SK-N-SH (cell line): Measurements from ENCODE around the gene EIF4E2. TPM values are rescaled to one million over a fixed set of nuclear protein-coding genes. Genes with fewer than 3 reads are reported as not detected.

Experiments
- CTCF ChIA-PET: fragments of 300-600, 350-600 bp; formaldehyde crosslinking; extraction: SDS; loops from one replicate; lab custom pipeline; 2021; lab: Yijun Ruan, JAX
- POLR2A ChIA-PET: fragments of 350-600 bp; sonication (Branson Sonifier 250); formaldehyde crosslinking; extraction: SDS; loops from one replicate; lab custom pipeline; 2020; ENCODE audit warnings: antibody characterized with exemption, inconsistent platforms; lab: Yijun Ruan, JAX
- DNase-seq: peaks from one replicate; pipeline ENCODE4 v3.0.0; 2012
- H2AFZ ChIP-seq: fragments of 200-600 bp; sonication (generic); 2 replicates; pipeline ENCODE4 v1.8.1; 2016; ENCODE audit warnings: antibody characterized with exemption, mild to moderate bottlenecking, low read depth
- H3F3A ChIP-seq: fragments of 200-600 bp; sonication (generic); replicated peaks from 2 replicates; pipeline ENCODE3; 2016; ENCODE audit warnings: antibody characterized with exemption, mild to moderate bottlenecking; ENCODE audit not compliant: insufficient read depth
- H3K27ac ChIP-seq, 2 experiments: fragments of 200-500 bp in 1 of 2; fragments of 200-600 bp in 1 of 2; sonication (Bioruptor generic) in 1 of 2; sonication (generic), shearing (Covaris generic) in 1 of 2; 2 replicates each; pipeline versions ENCODE4 v1.5.1 to v1.6.1; 2014 to 2016; ENCODE audit warnings: low read depth in 2 of 2, inconsistent platforms in 1 of 2, low read length in 1 of 2, mild to moderate bottlenecking in 1 of 2, mixed read lengths in 1 of 2
- H3K27me3 ChIP-seq: fragments of 200-600 bp; sonication (generic), shearing (Covaris generic); 2 replicates; pipeline ENCODE4 v1.6.1; 2016; ENCODE audit warnings: mixed run types; ENCODE audit not compliant: insufficient read depth
- H3K36me3 ChIP-seq, 2 experiments: fragments of 200-500 bp in 1 of 2; fragments of 200-600 bp in 1 of 2; sonication (Bioruptor generic) in 1 of 2; sonication (generic) in 1 of 2; replicated peaks in 1 of 2; 2 replicates each; pipeline versions ENCODE3 to v1.5.1; 2014 to 2016; ENCODE audit warnings: low read length in 1 of 2, mild to moderate bottlenecking in 1 of 2; ENCODE audit not compliant: insufficient read depth in 2 of 2, control insufficient read depth in 1 of 2
- H3K4me1 ChIP-seq, 2 experiments: fragments of 200-500 bp in 1 of 2; fragments of 200-600 bp in 1 of 2; sonication (Bioruptor generic) in 1 of 2; sonication (generic), shearing (Covaris generic) in 1 of 2; 2 replicates each; pipeline versions ENCODE4 v1.5.1 to v1.6.1; 2014 to 2016; ENCODE audit warnings: low read depth in 1 of 2, low read length in 1 of 2, mixed run types in 1 of 2; ENCODE audit not compliant: insufficient read depth in 2 of 2, control insufficient read depth in 1 of 2
- H3K4me2 ChIP-seq: fragments of 200-600 bp; sonication (generic), shearing (Covaris generic); 2 replicates; pipeline ENCODE4 v1.6.1; 2017; ENCODE audit warnings: mixed run types
- H3K4me3 ChIP-seq, 2 experiments: fragments of 200-500 bp in 1 of 2; fragments of 200-600 bp in 1 of 2; sonication (Bioruptor generic) in 1 of 2; sonication (generic), shearing (Covaris generic) in 1 of 2; 2 replicates each; pipeline versions ENCODE4 v1.5.1 to v1.8.1; 2014 to 2016; ENCODE audit warnings: low read depth in 2 of 2, inconsistent platforms in 1 of 2, low read length in 1 of 2, mild to moderate bottlenecking in 1 of 2, mixed read lengths in 1 of 2, moderate library complexity in 1 of 2
- H3K79me2 ChIP-seq: fragments of 200-600 bp; sonication (generic); 2 replicates; pipeline ENCODE4 v1.8.1; 2017; ENCODE audit warnings: mild to moderate bottlenecking; ENCODE audit not compliant: insufficient read depth
- H3K9ac ChIP-seq: fragments of 200-600 bp; sonication (generic); 2 replicates; pipeline ENCODE4 v1.6.1; 2017; ENCODE audit warnings: mixed run types
- H3K9me2 ChIP-seq: fragments of 200-600 bp; sonication (generic); 2 replicates; pipeline ENCODE4 v1.6.1; 2017; ENCODE audit warnings: mixed run types
- H3K9me3 ChIP-seq: fragments of 200-600 bp; sonication (generic); 2 replicates; pipeline ENCODE4 v1.6.1; 2017; ENCODE audit warnings: mixed run types, mild to moderate bottlenecking, moderate library complexity
- H4K20me1 ChIP-seq: fragments of 200-600 bp; sonication (generic); 2 replicates; pipeline ENCODE4 v1.6.1; 2017; ENCODE audit warnings: mild to moderate bottlenecking, mixed run types; ENCODE audit not compliant: insufficient read depth
- CTCF ChIP-seq: fragments of 200-600 bp; sonication (generic); IDR thresholded peaks from 2 replicates; pipeline ENCODE4 v1.6.1; 2017; ENCODE audit warnings: antibody characterized with exemption, mild to moderate bottlenecking, moderate library complexity
- ELF1 ChIP-seq: IDR thresholded peaks from 2 replicates; pipeline ENCODE4 v1.4.0; 2012
- EZH2phosphoT487 ChIP-seq: fragments of 200-600 bp; sonication (generic); IDR thresholded peaks from 2 replicates; pipeline ENCODE4 v1.6.1; 2017; ENCODE audit warnings: low read depth, mixed run types, mild to moderate bottlenecking, antibody characterized with exemption, moderate library complexity, borderline replicate concordance
- FOSL2 ChIP-seq: IDR thresholded peaks from 2 replicates; pipeline ENCODE4 v1.4.0; 2012; ENCODE audit warnings: low read depth, mild to moderate bottlenecking, moderate library complexity, borderline replicate concordance
- GABPA ChIP-seq: IDR thresholded peaks from 2 replicates; pipeline ENCODE4 v1.4.0; 2012; ENCODE audit warnings: low read depth, mild to moderate bottlenecking
- JUND ChIP-seq: IDR thresholded peaks from 2 replicates; pipeline ENCODE4 v1.4.0; 2012
- MEF2A ChIP-seq: IDR thresholded peaks from 2 replicates; pipeline ENCODE4 v1.4.0; 2012; ENCODE audit warnings: low read depth, borderline replicate concordance
- NFIC ChIP-seq: IDR thresholded peaks from 2 replicates; pipeline ENCODE4 v1.4.0; 2012; ENCODE audit warnings: borderline replicate concordance
- POLR2AphosphoS5 ChIP-seq: IDR thresholded peaks from 2 replicates; pipeline ENCODE4 v1.6.1; 2012; ENCODE audit warnings: low read depth, low read length
- RFX5 ChIP-seq: IDR thresholded peaks from 2 replicates; pipeline ENCODE4 v1.6.1; 2012; ENCODE audit warnings: mild to moderate bottlenecking, improper control_type of control experiment, low read length
- TAF1 ChIP-seq: IDR thresholded peaks from 2 replicates; pipeline ENCODE4 v1.6.1; 2012; ENCODE audit warnings: low read depth, mild to moderate bottlenecking, low read length, moderate library complexity, borderline replicate concordance
- TCF12 ChIP-seq: IDR thresholded peaks from 2 replicates; pipeline ENCODE4 v1.4.0; 2012
- polyA plus RNA-seq, 3 experiments: library from polyadenylated mRNA; depleted of rRNA; stranded (reverse); fragments of >200 nt; gene quantifications; 2 replicates each; pipeline ENCODE4 v1.2.3, GENCODE V29; 2012
- TF ChIP-seq, protein P1 (sequence below): IDR thresholded peaks from 2 replicates; pipeline ENCODE4 v1.6.1; 2012; ENCODE audit warnings: mild to moderate bottlenecking, low read depth, low read length, moderate library complexity
- TF ChIP-seq, protein P2 (sequence below): IDR thresholded peaks from 2 replicates; pipeline ENCODE4; 2012
- TF ChIP-seq, protein P3 (sequence below): IDR thresholded peaks from 2 replicates; pipeline ENCODE4 v1.4.0; 2012; ENCODE audit warnings: low read depth
- TF ChIP-seq, protein P4 (sequence below): IDR thresholded peaks from 2 replicates; pipeline ENCODE4 v1.4.0; 2012; ENCODE audit warnings: low read depth, borderline replicate concordance
- TF ChIP-seq, protein P5 (sequence below): IDR thresholded peaks from 2 replicates; pipeline ENCODE4 v1.4.0; 2012; ENCODE audit warnings: low read depth, borderline replicate concordance

EIF4E2 gene
- polyA plus RNA-seq, 1 of the 3 experiments (the other 2 are of a cell fraction) = 29.1 TPM

GRCh38 chr2:232581725-232582124 is 31.2 kb downstream of the EIF4E2 start:
- Histone ChIP-seq H4K20me1 (no peaks in the 10 kb centered on the region), H3K4me3 (no peak overlapping the region), H3K27ac (no peak overlapping the region), H3K79me2 (no peaks in the 10 kb centered on the region), H3K36me3 (peaks cover 0 to 40% of the 10 kb centered on the region in 2 experiments), H3K9ac (no peak overlapping the region), H3K4me2 (no peak overlapping the region), H3K4me1 (no peaks in the 10 kb centered on the region), H3F3A (no peaks in the 10 kb centered on the region), H3K9me3 (no peaks in the 10 kb centered on the region), H3K27me3 (no peaks in the 10 kb centered on the region), H2AFZ (no peak overlapping the region), H3K9me2 (no peaks in the 10 kb centered on the region)
- no peak for DNase-seq
- CTCF ChIA-PET = interaction anchor here (1.5 kb wide), 1 partner anchor 60 kb away, joined by 3 read pairs; no protein-coding TSS in a partner anchor
- TF ChIP-seq POLR2AphosphoS5 (no peak), GABPA (no peak), MEF2A (no peak), TAF1 (no peak), EZH2phosphoT487 (no peak), JUND (no peak), FOSL2 (no peak), CTCF (no peak), TCF12 (no peak), RFX5 (no peak), ELF1 (no peak), NFIC (no peak)
- TF ChIP-seq, protein P1, sequence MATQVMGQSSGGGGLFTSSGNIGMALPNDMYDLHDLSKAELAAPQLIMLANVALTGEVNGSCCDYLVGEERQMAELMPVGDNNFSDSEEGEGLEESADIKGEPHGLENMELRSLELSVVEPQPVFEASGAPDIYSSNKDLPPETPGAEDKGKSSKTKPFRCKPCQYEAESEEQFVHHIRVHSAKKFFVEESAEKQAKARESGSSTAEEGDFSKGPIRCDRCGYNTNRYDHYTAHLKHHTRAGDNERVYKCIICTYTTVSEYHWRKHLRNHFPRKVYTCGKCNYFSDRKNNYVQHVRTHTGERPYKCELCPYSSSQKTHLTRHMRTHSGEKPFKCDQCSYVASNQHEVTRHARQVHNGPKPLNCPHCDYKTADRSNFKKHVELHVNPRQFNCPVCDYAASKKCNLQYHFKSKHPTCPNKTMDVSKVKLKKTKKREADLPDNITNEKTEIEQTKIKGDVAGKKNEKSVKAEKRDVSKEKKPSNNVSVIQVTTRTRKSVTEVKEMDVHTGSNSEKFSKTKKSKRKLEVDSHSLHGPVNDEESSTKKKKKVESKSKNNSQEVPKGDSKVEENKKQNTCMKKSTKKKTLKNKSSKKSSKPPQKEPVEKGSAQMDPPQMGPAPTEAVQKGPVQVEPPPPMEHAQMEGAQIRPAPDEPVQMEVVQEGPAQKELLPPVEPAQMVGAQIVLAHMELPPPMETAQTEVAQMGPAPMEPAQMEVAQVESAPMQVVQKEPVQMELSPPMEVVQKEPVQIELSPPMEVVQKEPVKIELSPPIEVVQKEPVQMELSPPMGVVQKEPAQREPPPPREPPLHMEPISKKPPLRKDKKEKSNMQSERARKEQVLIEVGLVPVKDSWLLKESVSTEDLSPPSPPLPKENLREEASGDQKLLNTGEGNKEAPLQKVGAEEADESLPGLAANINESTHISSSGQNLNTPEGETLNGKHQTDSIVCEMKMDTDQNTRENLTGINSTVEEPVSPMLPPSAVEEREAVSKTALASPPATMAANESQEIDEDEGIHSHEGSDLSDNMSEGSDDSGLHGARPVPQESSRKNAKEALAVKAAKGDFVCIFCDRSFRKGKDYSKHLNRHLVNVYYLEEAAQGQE = no peak
- TF ChIP-seq, protein P2, sequence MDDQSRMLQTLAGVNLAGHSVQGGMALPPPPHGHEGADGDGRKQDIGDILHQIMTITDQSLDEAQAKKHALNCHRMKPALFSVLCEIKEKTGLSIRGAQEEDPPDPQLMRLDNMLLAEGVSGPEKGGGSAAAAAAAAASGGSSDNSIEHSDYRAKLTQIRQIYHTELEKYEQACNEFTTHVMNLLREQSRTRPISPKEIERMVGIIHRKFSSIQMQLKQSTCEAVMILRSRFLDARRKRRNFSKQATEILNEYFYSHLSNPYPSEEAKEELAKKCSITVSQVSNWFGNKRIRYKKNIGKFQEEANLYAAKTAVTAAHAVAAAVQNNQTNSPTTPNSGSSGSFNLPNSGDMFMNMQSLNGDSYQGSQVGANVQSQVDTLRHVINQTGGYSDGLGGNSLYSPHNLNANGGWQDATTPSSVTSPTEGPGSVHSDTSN = no peak
- TF ChIP-seq, protein P3, sequence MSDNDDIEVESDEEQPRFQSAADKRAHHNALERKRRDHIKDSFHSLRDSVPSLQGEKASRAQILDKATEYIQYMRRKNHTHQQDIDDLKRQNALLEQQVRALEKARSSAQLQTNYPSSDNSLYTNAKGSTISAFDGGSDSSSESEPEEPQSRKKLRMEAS = no peak
- TF ChIP-seq, protein P4, sequence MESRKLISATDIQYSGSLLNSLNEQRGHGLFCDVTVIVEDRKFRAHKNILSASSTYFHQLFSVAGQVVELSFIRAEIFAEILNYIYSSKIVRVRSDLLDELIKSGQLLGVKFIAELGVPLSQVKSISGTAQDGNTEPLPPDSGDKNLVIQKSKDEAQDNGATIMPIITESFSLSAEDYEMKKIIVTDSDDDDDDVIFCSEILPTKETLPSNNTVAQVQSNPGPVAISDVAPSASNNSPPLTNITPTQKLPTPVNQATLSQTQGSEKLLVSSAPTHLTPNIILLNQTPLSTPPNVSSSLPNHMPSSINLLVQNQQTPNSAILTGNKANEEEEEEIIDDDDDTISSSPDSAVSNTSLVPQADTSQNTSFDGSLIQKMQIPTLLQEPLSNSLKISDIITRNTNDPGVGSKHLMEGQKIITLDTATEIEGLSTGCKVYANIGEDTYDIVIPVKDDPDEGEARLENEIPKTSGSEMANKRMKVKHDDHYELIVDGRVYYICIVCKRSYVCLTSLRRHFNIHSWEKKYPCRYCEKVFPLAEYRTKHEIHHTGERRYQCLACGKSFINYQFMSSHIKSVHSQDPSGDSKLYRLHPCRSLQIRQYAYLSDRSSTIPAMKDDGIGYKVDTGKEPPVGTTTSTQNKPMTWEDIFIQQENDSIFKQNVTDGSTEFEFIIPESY = no peak
- TF ChIP-seq, protein P5, sequence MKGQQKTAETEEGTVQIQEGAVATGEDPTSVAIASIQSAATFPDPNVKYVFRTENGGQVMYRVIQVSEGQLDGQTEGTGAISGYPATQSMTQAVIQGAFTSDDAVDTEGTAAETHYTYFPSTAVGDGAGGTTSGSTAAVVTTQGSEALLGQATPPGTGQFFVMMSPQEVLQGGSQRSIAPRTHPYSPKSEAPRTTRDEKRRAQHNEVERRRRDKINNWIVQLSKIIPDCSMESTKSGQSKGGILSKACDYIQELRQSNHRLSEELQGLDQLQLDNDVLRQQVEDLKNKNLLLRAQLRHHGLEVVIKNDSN = no peak
- POLR2A ChIA-PET = no interaction called here
